HepG2 (cell line): ENCODE data around the gene LSMEM2. TPM values are rescaled to one million over a fixed set of nuclear protein-coding genes. Genes with fewer than 3 reads are reported as not detected.
A peak's percentile ranks its signal among the peaks of the same experiment; 100 is the strongest.

Source experiments
- ATF7-NPFF ChIP-seq: sonication (generic); formaldehyde crosslinking; IDR thresholded peaks from 2 replicates; pipeline ENCODE4 v1.8.1; 2023; ENCODE audit warnings: mild to moderate bottlenecking, low read depth, missing genetic modification reagents, moderate library complexity
- CHCHD3 ChIP-seq: sonication (generic); formaldehyde crosslinking; IDR thresholded peaks from 2 replicates; pipeline ENCODE4 v1.8.0; 2022; ENCODE audit warnings: mild to moderate bottlenecking, missing genetic modification reagents, moderate library complexity
- CHD2 ChIP-seq: IDR thresholded peaks from 2 replicates; pipeline ENCODE4 v1.6.1; 2011; ENCODE audit warnings: low read depth, low read length, improper control_type of control experiment
- ERF ChIP-seq: IDR thresholded peaks from 2 replicates; pipeline ENCODE4 v1.6.1; 2018; ENCODE audit warnings: missing biosample characterization, missing genetic modification reagents
- HOXA7 ChIP-seq: sonication (generic); formaldehyde crosslinking; IDR thresholded peaks from 2 replicates; pipeline ENCODE4 v1.8.1; 2022; ENCODE audit warnings: mild to moderate bottlenecking, missing genetic modification reagents, moderate library complexity
- MTF2 ChIP-seq: sonication (generic); formaldehyde crosslinking; IDR thresholded peaks from 2 replicates; pipeline ENCODE4 v1.5.0; 2020; ENCODE audit warnings: missing genetic modification reagents, borderline replicate concordance
- MXD4 ChIP-seq: IDR thresholded peaks from 2 replicates; pipeline ENCODE4 v1.6.1; 2016; ENCODE audit warnings: mild to moderate bottlenecking, missing biosample characterization, missing genetic modification reagents
- MYNN ChIP-seq: sonication (generic); formaldehyde crosslinking; IDR thresholded peaks from 2 replicates; pipeline ENCODE4 v1.4.0; 2020; ENCODE audit warnings: mild to moderate bottlenecking, low read depth, missing genetic modification reagents
- NR2F1 ChIP-seq, 2 experiments: fragments of 450-650 bp in 1 of 2; formaldehyde crosslinking in 1 of 2; IDR thresholded peaks; 2 replicates each; pipeline versions ENCODE4 v1.5.0 to v1.6.1; 2016 to 2020; ENCODE audit warnings: mild to moderate bottlenecking in 1 of 2, missing compliant biosample characterization in 1 of 2, missing genetic modification reagents in 1 of 2, moderate library complexity in 1 of 2
- SIX4 ChIP-seq: sonication (generic); formaldehyde crosslinking; IDR thresholded peaks from 2 replicates; pipeline ENCODE4 v1.4.0; 2020; ENCODE audit warnings: missing genetic modification reagents
- ZNF335 ChIP-seq: sonication (generic); formaldehyde crosslinking; IDR thresholded peaks from 2 replicates; pipeline ENCODE4 v1.4.0; 2020; ENCODE audit warnings: missing genetic modification reagents
- ZNF430 ChIP-seq: sonication (generic); formaldehyde crosslinking; IDR thresholded peaks from 2 replicates; pipeline ENCODE4 v1.9.0; 2021; ENCODE audit warnings: mild to moderate bottlenecking, missing genetic modification reagents
- ZNF598 ChIP-seq: sonication (generic); formaldehyde crosslinking; IDR thresholded peaks from 2 replicates; pipeline ENCODE4 v1.5.1; 2020; ENCODE audit warnings: mild to moderate bottlenecking, missing genetic modification reagents, borderline replicate concordance
- polyA plus RNA-seq, 8 experiments: library from polyadenylated mRNA; depleted of rRNA in 3 of 8; stranded (reverse) in 7 of 8; unstranded in 1 of 8; fragments of >200 nt; fragmentation: Illumina TruSeq in 4 of 8; extraction: Trizol in 4 of 8; gene quantifications; 2 replicates each; pipeline versions ENCODE4 v1.2.1 to v1.2.3, GENCODE V29; 2011 to 2016; ENCODE audit warnings: low read depth in 4 of 8, missing spikeins in 1 of 8, mixed read lengths in 1 of 8; ENCODE audit not compliant: insufficient read depth in 1 of 8
- total RNA-seq, 5 experiments: library from RNA; depleted of rRNA; stranded (reverse); fragments of >200 nt; fragmentation: Illumina TruSeq; extraction: Trizol; gene quantifications; 2 replicates each; pipeline ENCODE4 v1.2.3, GENCODE V29; 2016; ENCODE audit warnings: low read depth in 1 of 5
- TF ChIP-seq, protein P1 (sequence below): IDR thresholded peaks from 2 replicates; pipeline ENCODE4 v1.6.1; 2016; ENCODE audit warnings: low read depth, control low read depth
- TF ChIP-seq, protein P2 (sequence below), 2 experiments: sonication (generic) in 1 of 2; formaldehyde crosslinking in 1 of 2; IDR thresholded peaks; 2 replicates each; pipeline versions ENCODE4 v1.4.0 to v1.6.1; 2016 to 2020; ENCODE audit warnings: borderline replicate concordance in 1 of 2, low read depth in 1 of 2, mild to moderate bottlenecking in 1 of 2, missing genetic modification reagents in 1 of 2
- TF ChIP-seq, protein P3 (sequence below): sonication (generic); formaldehyde crosslinking; IDR thresholded peaks from 2 replicates; pipeline ENCODE4 v1.4.0; 2020; ENCODE audit warnings: missing genetic modification reagents, borderline replicate concordance

LSMEM2 gene
- total and polyA plus RNA-seq, 2 of the 13 experiments (the other 11 are each of a cell fraction or from before 2014, with no cell fraction given): 0.07 to 0.41 TPM

DNA sequence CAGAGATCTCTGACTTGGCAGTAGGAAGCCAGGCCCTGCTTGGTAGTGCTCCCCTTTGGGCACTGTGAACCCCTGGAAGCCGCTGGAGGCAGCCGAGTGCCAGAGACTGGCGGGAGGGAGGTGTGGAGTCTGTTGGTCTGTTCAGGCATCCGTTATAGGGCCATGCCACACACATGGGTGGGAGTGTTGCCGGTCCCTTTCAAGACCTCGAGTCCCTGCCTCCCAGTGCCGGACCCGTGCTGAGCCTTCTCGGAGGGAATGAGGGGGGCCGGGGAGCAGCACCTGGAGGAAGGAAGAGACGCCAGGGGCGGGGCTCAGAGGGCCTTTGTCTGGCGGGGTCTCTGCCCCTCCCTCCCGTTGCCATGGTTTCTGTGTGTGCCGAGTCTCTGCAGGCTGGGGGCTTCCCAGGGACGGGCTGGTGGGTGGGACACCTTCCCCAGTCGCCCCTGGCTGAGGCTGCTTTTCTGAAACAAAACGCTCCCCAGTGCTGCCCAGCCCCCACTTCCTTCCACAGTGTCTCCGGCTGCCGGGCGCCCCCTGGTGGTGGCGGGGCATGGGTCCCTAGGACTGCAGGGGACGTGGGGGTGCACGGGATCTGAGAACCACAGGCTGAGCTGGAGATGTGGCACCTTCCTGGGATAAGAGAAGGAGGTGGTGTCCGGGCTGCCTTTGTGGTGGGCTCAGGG, 32.9 kb upstream of the LSMEM2 start (continued):
- TF ChIP-seq, protein P1, sequence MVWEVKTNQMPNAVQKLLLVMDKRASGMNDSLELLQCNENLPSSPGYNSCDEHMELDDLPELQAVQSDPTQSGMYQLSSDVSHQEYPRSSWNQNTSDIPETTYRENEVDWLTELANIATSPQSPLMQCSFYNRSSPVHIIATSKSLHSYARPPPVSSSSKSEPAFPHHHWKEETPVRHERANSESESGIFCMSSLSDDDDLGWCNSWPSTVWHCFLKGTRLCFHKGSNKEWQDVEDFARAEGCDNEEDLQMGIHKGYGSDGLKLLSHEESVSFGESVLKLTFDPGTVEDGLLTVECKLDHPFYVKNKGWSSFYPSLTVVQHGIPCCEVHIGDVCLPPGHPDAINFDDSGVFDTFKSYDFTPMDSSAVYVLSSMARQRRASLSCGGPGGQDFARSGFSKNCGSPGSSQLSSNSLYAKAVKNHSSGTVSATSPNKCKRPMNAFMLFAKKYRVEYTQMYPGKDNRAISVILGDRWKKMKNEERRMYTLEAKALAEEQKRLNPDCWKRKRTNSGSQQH (CRISPR knock-in tag): no peak
- 0 out of 2 replicates have a peak, but pooled peaks have one; percentile 38 for TF ChIP-seq ZNF335 (CRISPR knock-in tag)
- no peak for TF ChIP-seq ATF7-NPFF (CRISPR knock-in tag)
- TF ChIP-seq, protein P2, sequence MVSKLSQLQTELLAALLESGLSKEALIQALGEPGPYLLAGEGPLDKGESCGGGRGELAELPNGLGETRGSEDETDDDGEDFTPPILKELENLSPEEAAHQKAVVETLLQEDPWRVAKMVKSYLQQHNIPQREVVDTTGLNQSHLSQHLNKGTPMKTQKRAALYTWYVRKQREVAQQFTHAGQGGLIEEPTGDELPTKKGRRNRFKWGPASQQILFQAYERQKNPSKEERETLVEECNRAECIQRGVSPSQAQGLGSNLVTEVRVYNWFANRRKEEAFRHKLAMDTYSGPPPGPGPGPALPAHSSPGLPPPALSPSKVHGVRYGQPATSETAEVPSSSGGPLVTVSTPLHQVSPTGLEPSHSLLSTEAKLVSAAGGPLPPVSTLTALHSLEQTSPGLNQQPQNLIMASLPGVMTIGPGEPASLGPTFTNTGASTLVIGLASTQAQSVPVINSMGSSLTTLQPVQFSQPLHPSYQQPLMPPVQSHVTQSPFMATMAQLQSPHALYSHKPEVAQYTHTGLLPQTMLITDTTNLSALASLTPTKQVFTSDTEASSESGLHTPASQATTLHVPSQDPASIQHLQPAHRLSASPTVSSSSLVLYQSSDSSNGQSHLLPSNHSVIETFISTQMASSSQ (IDR thresholded peaks at IDR 0.05; ENCODE audit: low read depth): no peak
- TF ChIP-seq, protein P2 (CRISPR knock-in tag; IDR thresholded peaks at IDR 0.05; ENCODE audit: borderline replicate concordance): no peak
- TF ChIP-seq HOXA7 (CRISPR knock-in tag): no peak
- TF ChIP-seq MXD4 (CRISPR knock-in tag): 0 out of 2 replicates have a peak, but pooled peaks have one; percentile 25
- TF ChIP-seq SIX4: no peak
- peak; percentile 85 for TF ChIP-seq ERF (CRISPR knock-in tag)
- TF ChIP-seq CHCHD3: no peak
- TF ChIP-seq ZNF598: no peak
- TF ChIP-seq, protein P3, sequence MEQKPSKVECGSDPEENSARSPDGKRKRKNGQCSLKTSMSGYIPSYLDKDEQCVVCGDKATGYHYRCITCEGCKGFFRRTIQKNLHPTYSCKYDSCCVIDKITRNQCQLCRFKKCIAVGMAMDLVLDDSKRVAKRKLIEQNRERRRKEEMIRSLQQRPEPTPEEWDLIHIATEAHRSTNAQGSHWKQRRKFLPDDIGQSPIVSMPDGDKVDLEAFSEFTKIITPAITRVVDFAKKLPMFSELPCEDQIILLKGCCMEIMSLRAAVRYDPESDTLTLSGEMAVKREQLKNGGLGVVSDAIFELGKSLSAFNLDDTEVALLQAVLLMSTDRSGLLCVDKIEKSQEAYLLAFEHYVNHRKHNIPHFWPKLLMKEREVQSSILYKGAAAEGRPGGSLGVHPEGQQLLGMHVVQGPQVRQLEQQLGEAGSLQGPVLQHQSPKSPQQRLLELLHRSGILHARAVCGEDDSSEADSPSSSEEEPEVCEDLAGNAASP: peak; percentile 45; the same call in 1 of the 2 replicates
- TF ChIP-seq MYNN (CRISPR knock-in tag): no peak
- no peak for TF ChIP-seq NR2F1 (CRISPR knock-in tag; IDR thresholded peaks at IDR 0.05)
- peak; percentile 42; the same call in 1 of the 2 replicates for TF ChIP-seq CHD2
- no peak; the same call in 1 of the 2 replicates for TF ChIP-seq MTF2 (CRISPR knock-in tag)
- no peak for TF ChIP-seq ZNF430 (CRISPR knock-in tag)
